Left renal pelvis (tissue), 4 donors: Measurements from ENCODE around the gene CHMP2A. TPM values are rescaled to one million over a fixed set of nuclear protein-coding genes. Genes with fewer than 3 reads are reported as not detected.
"Not testable (repeated sequence)": the region's sequence is repeated elsewhere in the genome, so short reads cannot be mapped to it uniquely, and the experiment has no call there.

Experiments used
- DNase-seq, 4 donors: peaks; one replicate each; pipeline ENCODE4 v3.0.0-alpha.2; 2013; ENCODE audit warnings: low read depth in 4 of 4, low spot score in 3 of 4
- polyA plus RNA-seq, 4 donors: library from polyadenylated mRNA; unstranded; fragments of 120-200 nt; gene quantifications; one replicate each; pipeline ENCODE4 v1.2.1, GENCODE V29; 2013; ENCODE audit not compliant: insufficient read length in 4 of 4

CHMP2A gene
- polyA plus RNA-seq, 4 donors = 79.1 to 120 (median 116) TPM

GRCh38 chr19:58513694-58514563 is 41.0 kb downstream of the CHMP2A start:
- DNase-seq = peak; percentile 56 to 78 (median 68)

- DNase-seq = no peak
Observed at GRCh38 chr19:58513213-58513693, 41.7 kb downstream of the CHMP2A start.

DNA sequence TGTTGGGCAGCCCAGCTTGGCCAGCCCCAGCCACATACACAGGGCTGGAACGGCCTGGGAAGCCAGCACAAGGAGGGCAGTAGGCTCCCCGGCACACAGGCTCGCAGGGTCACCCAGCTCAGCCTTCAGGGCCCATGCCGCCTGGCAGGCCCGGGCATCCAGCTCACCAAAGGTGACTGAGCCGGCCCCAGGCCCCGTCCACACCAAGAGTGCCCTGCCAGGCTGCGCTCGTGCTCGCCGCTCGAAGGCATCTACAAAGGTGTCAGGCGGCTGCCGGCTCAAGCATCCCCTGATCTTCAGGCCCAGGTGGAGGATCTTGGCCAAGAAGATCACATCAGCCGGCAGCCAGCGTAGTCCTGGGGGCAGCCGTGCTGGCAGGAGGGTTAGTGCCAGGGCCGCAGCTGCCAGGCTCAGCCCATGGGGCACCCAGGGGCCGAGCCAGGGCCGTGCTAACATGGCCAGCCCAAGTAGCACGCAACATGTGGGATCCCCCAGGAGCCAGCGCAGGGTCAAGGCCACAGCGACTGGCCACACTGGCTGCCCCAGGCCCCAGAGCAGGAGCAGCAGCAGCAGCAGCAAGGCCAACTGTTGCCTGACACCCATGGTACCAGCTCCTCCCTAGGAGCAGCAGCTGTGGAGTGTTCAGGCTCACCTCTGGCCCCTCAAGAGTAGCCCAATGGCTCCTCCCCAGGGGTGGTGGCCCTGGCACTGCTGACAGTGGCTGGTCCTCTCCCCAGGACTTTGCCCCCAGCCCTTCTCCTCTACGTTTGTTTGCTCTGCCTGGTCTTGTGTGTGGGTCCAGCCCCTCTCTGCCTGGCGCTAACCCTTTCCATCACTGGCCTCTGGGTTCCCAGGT is 43.3 kb downstream of the CHMP2A start, which contains the start of gene SLC27A5:
Gene SLC27A5, minus strand, starts transcription at position 640 of the 856 bp plus-strand sequence. Its CDS starts 37 bp downstream, at position 603.
- DNase-seq = no peak

GRCh38 chr19:58510084-58510862 is 44.6 kb downstream of the CHMP2A start:
- DNase-seq = no peak

- DNase-seq = no peak
Observed at GRCh38 chr19:58509731-58510083, 45.2 kb downstream of the CHMP2A start.

GRCh38 chr19:58507602-58508223 is 47.2 kb downstream of the CHMP2A start:
- DNase-seq = not testable (repeated sequence)

Other genes starting within 250 kb of the CHMP2A start
- 10 to 100 TPM; 42.7 to 53.2 (median 46.3) TPM for gene ERVK3-1, start 249.7 kb downstream of the CHMP2A start, polyA plus RNA-seq
- gene ZSCAN22, start 228.1 kb downstream of the CHMP2A start, polyA plus RNA-seq = 1 to 10 TPM; 3.5 to 4.2 (median 3.8) TPM
- 1 to 10 TPM in 3 of 4 donors, under 1 TPM in 1; 0.89 to 1.9 (median 1.3) TPM for gene A1BG, start 201.6 kb downstream of the CHMP2A start, polyA plus RNA-seq
- 1 to 10 TPM; 2.9 to 6.5 (median 3.8) TPM for gene ZNF497, start 192.4 kb downstream of the CHMP2A start, polyA plus RNA-seq
- gene ZNF837, start 174.1 kb downstream of the CHMP2A start, polyA plus RNA-seq = 1 to 10 TPM; 1.9 to 5.0 (median 2.5) TPM
- gene RPS5, start 167.8 kb downstream of the CHMP2A start, polyA plus RNA-seq = 1,000 to 10,000 TPM in 1 of 4 donors, 100 to 1,000 TPM in 3; 837 to 1,018 (median 886) TPM
- gene RNF225, start 159.4 kb downstream of the CHMP2A start, polyA plus RNA-seq = not detected
- 10 to 100 TPM; 12.2 to 13.6 (median 12.7) TPM for gene ZNF584, start 146.5 kb downstream of the CHMP2A start, polyA plus RNA-seq
- gene ZNF132, start 115.0 kb downstream of the CHMP2A start, polyA plus RNA-seq = 10 to 100 TPM in 3 of 4 donors, 1 to 10 TPM in 1; 9.0 to 15.9 (median 14.3) TPM
- 1 to 10 TPM; 5.6 to 7.1 (median 6.1) TPM for gene ZNF324B, start 103.5 kb downstream of the CHMP2A start, polyA plus RNA-seq
- 10 to 100 TPM in 1 of 4 donors, 1 to 10 TPM in 3; 7.2 to 12.1 (median 8.9) TPM for gene ZNF324, start 88.0 kb downstream of the CHMP2A start, polyA plus RNA-seq
- 10 to 100 TPM; 13.3 to 20.6 (median 13.8) TPM for gene ZNF446, start 78.8 kb downstream of the CHMP2A start, polyA plus RNA-seq
- gene SLC27A5, start 43.1 kb downstream of the CHMP2A start, polyA plus RNA-seq = 10 to 100 TPM in 1 of 4 donors, 1 to 10 TPM in 3; 6.8 to 11.3 (median 8.6) TPM
- gene ZBTB45, start 35.3 kb downstream of the CHMP2A start, polyA plus RNA-seq = 10 to 100 TPM in 1 of 4 donors, 1 to 10 TPM in 3; 8.7 to 15.3 (median 9.0) TPM
- gene TRIM28, start 11.0 kb downstream of the CHMP2A start, polyA plus RNA-seq = 100 to 1,000 TPM; 508 to 729 (median 693) TPM
- 10 to 100 TPM; 65.6 to 98.9 (median 96.5) TPM for gene UBE2M, start 3.5 kb upstream of the CHMP2A start, polyA plus RNA-seq
- gene MZF1, start 18.2 kb upstream of the CHMP2A start, polyA plus RNA-seq = 10 to 100 TPM; 21.8 to 56.7 (median 29.6) TPM